ENCODE results near the gene LMAN1L.
A peak's percentile ranks its signal among the peaks of the same experiment; 100 is the strongest.

The LMAN1L gene

GRCh38 chr15:74792227-74793016 is 20.2 kb upstream of the LMAN1L start:
- DNase-seq (ENCODE audit: low read depth, low spot score), result no peak
- no peak overlapping the region for H3K27ac ChIP-seq

- H3K27ac ChIP-seq, result peak overlapping the region; percentile 16
- DNase-seq (ENCODE audit: low read depth, low spot score), result no peak
Observed at GRCh38 chr15:74793135-74794028, 19.3 kb upstream of the LMAN1L start.

- no peak for DNase-seq (ENCODE audit: low read depth, low spot score)
- peak overlapping the region; percentile 50 for H3K27ac ChIP-seq
Observed at GRCh38 chr15:74794248-74794969, 18.2 kb upstream of the LMAN1L start.

- peak overlapping the region; percentile 50 for H3K27ac ChIP-seq
- DNase-seq (ENCODE audit: low read depth, low spot score), result no peak
Observed at GRCh38 chr15:74794970-74795349, 17.7 kb upstream of the LMAN1L start.

GRCh38 chr15:74795966-74796625 is 16.5 kb upstream of the LMAN1L start:
- H3K27ac ChIP-seq, result peak overlapping the region; percentile 50
- no peak for DNase-seq (ENCODE audit: low read depth, low spot score)

- peak overlapping the region; percentile 88 for H3K27ac ChIP-seq
Observed at GRCh38 chr15:74798388-74799254, 14.0 kb upstream of the LMAN1L start.

GRCh38 chr15:74799255-74799855 is 13.3 kb upstream of the LMAN1L start:
- no peak for DNase-seq (ENCODE audit: low read depth, low spot score)
- H3K27ac ChIP-seq, result peak overlapping the region; percentile 88

More at GRCh38 chr15:74798388-74799254, 14.0 kb upstream of the LMAN1L start:
- DNase-seq (ENCODE audit: low read depth, low spot score), result no peak

- H3K27ac ChIP-seq, result peak overlapping the region; percentile 88
- peak; percentile 89 for DNase-seq (ENCODE audit: low read depth, low spot score)
Observed at GRCh38 chr15:74799856-74800558, 12.6 kb upstream of the LMAN1L start.

GRCh38 chr15:74800559-74801094 is 12.0 kb upstream of the LMAN1L start:
- H3K27ac ChIP-seq, result peak overlapping the region; percentile 88
- DNase-seq (ENCODE audit: low read depth, low spot score), result no peak

GRCh38 chr15:74801311-74801997 is 11.2 kb upstream of the LMAN1L start:
- no peak for DNase-seq (ENCODE audit: low read depth, low spot score)
- no peak overlapping the region for H3K27ac ChIP-seq

GRCh38 chr15:74802290-74802689 is 10.3 kb upstream of the LMAN1L start:
- H3K27ac ChIP-seq, result no peak overlapping the region

GRCh38 chr15:74802862-74803447 is 9.7 kb upstream of the LMAN1L start:
- DNase-seq (ENCODE audit: low read depth, low spot score), result no peak
- no peak overlapping the region for H3K27ac ChIP-seq

More at GRCh38 chr15:74802290-74802689, 10.3 kb upstream of the LMAN1L start:
- no peak for DNase-seq (ENCODE audit: low read depth, low spot score)

- H3K27ac ChIP-seq, result no peak overlapping the region
- no peak for DNase-seq (ENCODE audit: low read depth, low spot score)
Observed at GRCh38 chr15:74804935-74805334, 7.7 kb upstream of the LMAN1L start.

- no peak for DNase-seq (ENCODE audit: low read depth, low spot score)
Observed at GRCh38 chr15:74807282-74807681, 5.4 kb upstream of the LMAN1L start.

GRCh38 chr15:74808078-74808839 is 4.4 kb upstream of the LMAN1L start:
- no peak for DNase-seq (ENCODE audit: low read depth, low spot score)
- H3K27ac ChIP-seq, result peak overlapping the region; percentile 85

More at GRCh38 chr15:74807282-74807681, 5.4 kb upstream of the LMAN1L start:
- peak overlapping the region; percentile 85 for H3K27ac ChIP-seq

GRCh38 chr15:74808840-74809229 is 3.8 kb upstream of the LMAN1L start:
- no peak for DNase-seq (ENCODE audit: low read depth, low spot score)
- peak overlapping the region; percentile 85 for H3K27ac ChIP-seq
